Left colon (tissue), 2 donors: Measurements from ENCODE around the gene NAV1. TPM values are rescaled to one million over a fixed set of nuclear protein-coding genes. Genes with fewer than 3 reads are reported as not detected.

ENCODE experiments used
- total RNA-seq, 2 donors: library from RNA; stranded (reverse); fragmentation: NEBNext Ultra II Directional; extraction: Animal tissue kit (Norgen Biotek cat#: 25700); gene quantifications; one replicate each; pipeline ENCODE4 v1.2.1, GENCODE V29; 2021
- donor health status: DM: no; HTN: no; CAD: no.
- donor health status: DM: yes; HTN: yes; CAD: no.

Gene NAV1
- total RNA-seq, 2 donors from 2014 or later, result 13.6 to 25.1 TPM

Other genes starting within 250 kb of the NAV1 start
- under 1 TPM; 0.31 to 0.58 TPM for gene TNNT2, start 161.4 kb upstream of the NAV1 start, total RNA-seq
- gene LAD1, start 139.8 kb upstream of the NAV1 start, total RNA-seq, result 100 to 1,000 TPM; 172 to 191 TPM
- not detected for gene TNNI1, start 117.4 kb upstream of the NAV1 start, total RNA-seq
- 10 to 100 TPM; 13.1 to 19.3 TPM for gene PHLDA3, start 69.9 kb upstream of the NAV1 start, total RNA-seq
- 100 to 1,000 TPM; 131 to 355 TPM for gene CSRP1, start 32.0 kb upstream of the NAV1 start, total RNA-seq